Erythroblast (primary cell): Measurements from ENCODE around the gene LSM14B.
A peak's percentile ranks its signal among the peaks of the same experiment; 100 is the strongest.

Experiments
- DNase-seq, 2 experiments: peaks; one replicate each; lab custom pipeline; 2025; lab: John Stamatoyannopoulos, UW
- GATA1 ChIP-seq: IDR thresholded peaks from 2 replicates; pipeline ENCODE4 v1.6.1; 2011; ENCODE audit warnings: low read depth, mild to moderate bottlenecking, control low read depth, low read length, moderate library complexity
- POLR2A ChIP-seq: IDR thresholded peaks from 2 replicates; pipeline ENCODE4 v1.6.1; 2011; ENCODE audit warnings: mild to moderate bottlenecking, low read length

LSM14B gene

GRCh38 chr20:62150310-62150575 lies 28.0 kb downstream of the LSM14B start:
- no peak for TF ChIP-seq POLR2A
- no peak for TF ChIP-seq GATA1
- no peak for DNase-seq

DNA sequence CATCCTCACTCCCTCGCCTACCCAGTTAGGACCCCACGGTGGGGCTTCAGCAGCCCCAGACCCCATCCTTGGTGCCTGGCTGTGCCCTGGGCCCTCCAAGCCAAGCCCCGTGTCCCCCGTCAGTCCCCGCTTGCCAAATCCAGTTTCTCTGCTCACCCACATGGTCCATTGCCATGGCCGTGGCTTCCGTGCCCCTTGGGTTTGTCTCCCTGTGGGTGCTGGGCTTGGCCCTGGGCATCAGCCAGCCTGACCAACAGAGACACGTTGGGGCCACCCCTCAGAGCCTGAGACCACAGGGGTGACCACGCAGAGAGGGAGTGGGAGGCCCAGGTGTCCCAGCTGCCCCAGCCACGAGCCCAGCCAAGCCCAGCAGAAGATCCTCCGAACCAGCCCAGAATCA lies 28.9 kb downstream of the LSM14B start:
- no peak for TF ChIP-seq GATA1
- TF ChIP-seq POLR2A = no peak
- DNase-seq = no peak

GRCh38 chr20:62151835-62152364 lies 29.6 kb downstream of the LSM14B start:
- no peak for TF ChIP-seq POLR2A
- no peak for TF ChIP-seq GATA1
- DNase-seq = no peak

DNA sequence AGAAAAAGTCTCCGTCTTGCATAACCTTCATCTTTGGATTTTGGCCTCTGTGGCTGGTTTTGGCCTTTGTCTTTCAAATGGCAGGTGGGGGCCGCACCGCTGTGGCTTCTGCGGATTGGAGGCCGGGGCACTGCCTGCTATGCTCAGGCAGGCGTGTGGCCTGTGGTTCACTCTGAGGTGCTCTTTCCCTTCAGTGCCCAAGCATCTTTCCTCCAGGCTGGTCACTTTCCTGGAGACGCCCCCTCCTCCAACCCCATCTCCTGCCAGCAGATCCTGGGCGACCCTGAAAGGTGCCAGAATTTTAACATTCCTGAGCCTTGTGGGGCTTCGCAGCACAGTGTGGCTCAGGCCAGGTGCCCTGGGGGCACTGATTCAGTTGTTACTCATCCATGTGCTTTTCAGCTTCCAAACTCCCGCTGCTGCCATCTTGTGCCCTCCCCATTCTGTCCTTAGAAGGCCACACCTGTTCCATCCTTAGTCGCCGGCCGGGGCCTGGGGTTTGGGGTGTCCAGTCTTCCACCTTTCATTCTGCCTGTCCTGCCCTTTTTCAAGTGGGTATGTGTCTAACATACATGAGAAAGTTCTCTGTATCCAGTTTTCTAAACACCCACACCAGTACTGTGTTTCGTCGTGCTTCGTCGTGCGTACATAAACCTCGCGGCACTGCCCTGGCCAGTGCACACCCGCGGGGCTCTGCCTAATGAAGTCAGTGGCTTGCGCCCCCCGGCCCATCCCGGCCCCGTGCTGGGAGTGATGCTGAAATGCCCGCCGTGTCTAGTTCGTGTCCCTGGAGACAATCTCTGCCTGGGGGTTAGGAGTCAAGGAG lies 33.4 kb downstream of the LSM14B start:
- TF ChIP-seq POLR2A (no peak), GATA1 (no peak)
- no peak for DNase-seq

GRCh38 chr20:62156254-62156556 lies 33.9 kb downstream of the LSM14B start:
- no peak for DNase-seq
- TF ChIP-seq POLR2A (no peak), GATA1 (no peak)

DNA sequence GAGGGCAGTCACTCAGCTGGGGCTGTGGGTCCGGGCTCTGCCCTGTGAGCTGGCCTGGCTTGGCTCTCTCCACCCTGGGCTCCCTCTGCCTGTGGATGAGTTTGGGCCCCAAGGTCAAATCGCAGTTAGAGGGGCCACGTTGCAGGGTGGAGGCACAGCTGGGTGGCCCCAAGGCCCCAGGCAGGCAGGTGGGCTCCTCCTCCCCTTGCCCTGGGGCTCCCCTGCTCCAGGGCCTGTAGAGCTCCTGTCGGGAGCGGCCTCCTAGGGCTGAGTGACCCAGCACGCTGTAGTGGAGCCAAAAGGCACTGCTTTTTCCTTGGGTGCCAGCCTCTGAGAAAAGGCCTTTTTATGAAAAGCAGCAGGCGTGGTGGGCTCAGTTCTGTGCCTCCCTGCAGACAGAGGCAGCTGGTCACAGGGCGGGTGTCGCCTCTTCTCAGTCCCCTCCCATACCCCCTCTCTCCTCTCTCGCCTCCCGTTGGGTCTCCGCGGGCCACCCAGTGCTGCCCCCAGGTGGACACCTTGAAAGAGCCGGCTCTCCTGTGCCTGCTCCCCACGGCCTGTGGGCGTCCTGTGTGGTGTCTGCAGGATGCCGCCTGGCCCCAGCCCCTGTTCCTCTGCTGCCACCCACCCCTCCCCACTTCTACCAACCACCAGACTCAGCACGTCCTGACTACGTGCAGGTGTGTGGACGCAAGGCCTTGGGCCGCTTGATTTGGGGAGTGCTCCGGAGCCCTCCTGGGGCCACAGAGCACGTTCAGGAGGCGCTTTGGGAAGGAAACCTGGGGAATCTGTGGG lies 34.5 kb downstream of the LSM14B start:
- peak; percentile 75 to 81 for DNase-seq
- TF ChIP-seq POLR2A = no peak
- no peak for TF ChIP-seq GATA1

DNA sequence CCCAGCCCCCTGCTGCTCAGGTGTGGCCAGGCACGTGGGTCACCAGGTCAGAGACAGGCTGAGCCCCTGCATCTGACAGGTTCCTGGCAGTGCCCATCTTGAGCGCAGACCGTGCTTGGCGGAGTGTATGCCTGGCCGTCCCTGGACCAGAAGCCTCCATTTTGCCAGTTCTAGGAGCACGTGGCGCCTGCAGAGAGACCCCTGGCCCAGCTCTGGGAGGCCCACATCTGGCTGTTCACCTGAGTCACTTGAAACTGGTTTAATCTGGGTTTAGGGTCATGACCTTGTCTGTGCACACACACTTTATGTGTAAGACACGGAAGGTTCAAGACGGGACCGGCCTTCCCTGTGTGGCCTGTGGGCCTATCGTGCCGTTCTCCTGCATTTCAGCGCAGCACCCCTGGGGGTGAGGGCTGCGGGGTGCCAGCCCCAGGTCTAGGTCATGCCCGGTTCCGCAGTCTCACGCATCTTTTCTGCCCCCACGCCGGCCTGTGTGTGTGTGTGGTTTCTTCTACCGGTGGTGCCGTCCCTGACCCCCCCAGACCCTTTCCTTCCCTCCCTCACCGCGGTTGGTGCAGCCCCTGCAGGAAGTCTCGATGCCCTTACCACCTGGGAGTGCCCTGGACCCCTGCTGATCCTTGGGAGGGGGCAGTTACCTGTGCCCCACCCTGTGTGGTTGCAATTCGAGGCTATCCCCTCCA lies 35.3 kb downstream of the LSM14B start:
- no peak for DNase-seq
- no peak for TF ChIP-seq POLR2A
- no peak for TF ChIP-seq GATA1

DNA sequence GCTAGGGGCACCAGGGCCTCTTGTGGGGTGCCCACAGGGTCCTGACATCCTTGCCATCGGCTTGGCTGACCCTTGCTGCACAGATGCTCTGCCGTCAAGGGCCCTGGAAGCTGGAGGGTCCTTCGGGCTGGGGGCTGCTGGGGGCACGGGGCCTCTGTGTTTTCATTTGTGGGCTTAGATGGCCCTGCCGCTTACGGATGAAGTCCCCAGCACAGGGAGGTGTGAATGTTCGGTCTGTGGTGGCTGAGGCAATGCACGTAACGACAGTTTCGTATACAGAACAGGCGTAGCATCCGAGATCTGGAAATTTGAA lies 35.8 kb downstream of the LSM14B start:
- no peak for DNase-seq
- TF ChIP-seq POLR2A (no peak), GATA1 (no peak)

DNA sequence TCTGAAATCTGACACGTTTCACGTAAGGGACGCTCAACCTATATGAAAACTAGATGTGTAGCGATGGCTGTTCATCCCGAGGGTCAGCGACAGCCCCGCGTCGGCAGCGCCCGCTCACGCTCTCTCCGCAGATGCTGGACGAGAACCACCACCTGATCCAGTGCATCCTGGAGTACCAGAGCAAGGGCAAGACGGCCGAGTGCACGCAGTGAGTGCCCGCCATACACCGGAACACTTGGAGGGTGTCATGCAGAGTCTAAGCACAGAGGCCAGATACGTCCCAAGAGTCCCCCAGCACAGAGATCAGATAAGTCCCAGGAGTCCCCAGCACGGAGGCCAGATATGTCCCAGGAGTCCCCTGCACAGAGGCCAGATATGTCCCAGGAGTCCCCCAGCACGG lies 36.3 kb downstream of the LSM14B start:
- DNase-seq = no peak
- TF ChIP-seq GATA1 = no peak
- TF ChIP-seq POLR2A = no peak

DNA sequence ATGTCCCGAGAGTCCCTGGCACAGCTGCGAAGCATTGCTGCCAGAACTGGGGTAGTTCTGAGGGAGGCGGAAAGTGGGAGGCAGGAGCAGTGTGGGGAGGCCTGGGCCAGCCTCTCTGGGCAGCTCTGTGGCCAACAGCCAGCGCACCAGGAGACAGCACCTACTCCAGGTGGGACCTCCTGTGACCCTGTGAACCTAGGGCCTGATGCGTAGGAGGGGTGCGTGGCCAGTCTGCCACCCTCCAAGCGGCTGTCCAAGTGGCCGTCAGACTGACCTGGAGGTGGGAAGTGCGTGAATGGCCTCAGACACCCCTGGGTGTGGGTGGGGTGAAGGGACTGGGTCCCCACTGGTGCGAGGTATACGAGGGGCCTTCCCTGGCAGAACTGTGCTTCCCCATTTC lies 36.8 kb downstream of the LSM14B start:
- TF ChIP-seq POLR2A = no peak
- TF ChIP-seq GATA1 = no peak
- DNase-seq = no peak

- DNase-seq = no peak
- TF ChIP-seq POLR2A (no peak), GATA1 (no peak)
Measured at GRCh38 chr20:62159839-62160238, 37.6 kb downstream of the LSM14B start.

- TF ChIP-seq POLR2A (no peak), GATA1 (no peak)
Measured at GRCh38 chr20:62160253-62160652, 38.0 kb downstream of the LSM14B start.

DNA sequence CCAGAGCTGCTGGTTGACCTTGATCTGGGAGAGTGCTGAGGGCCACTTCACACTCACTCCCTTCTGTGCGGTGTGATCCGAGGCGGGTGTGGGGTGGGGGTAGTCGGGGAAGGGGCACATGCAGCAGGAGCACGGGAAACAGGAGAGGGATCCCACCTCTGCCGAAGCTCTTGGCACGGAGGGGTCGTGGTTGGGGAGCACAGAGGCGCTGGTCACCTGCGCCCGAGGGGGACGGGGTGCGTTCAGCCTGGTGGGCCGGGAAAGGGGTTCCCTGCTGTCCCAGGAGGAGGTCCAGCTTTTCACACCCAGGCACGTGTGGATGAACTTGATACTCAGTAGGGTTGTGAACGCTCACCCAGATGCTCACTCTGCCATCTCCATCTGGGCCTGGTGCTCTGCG lies 38.6 kb downstream of the LSM14B start:
- no peak for DNase-seq
- TF ChIP-seq GATA1 = no peak

More at GRCh38 chr20:62160253-62160652, 38.0 kb downstream of the LSM14B start:
- DNase-seq = no peak

GRCh38 chr20:62161347-62161746 lies 39.1 kb downstream of the LSM14B start:
- TF ChIP-seq POLR2A (no peak), GATA1 (no peak)
- no peak for DNase-seq
